Karpas-422 (cell line): Measurements from ENCODE around the gene FMNL1. TPM values are rescaled to one million over a fixed set of nuclear protein-coding genes. Genes with fewer than 3 reads are reported as not detected.
"Not testable (repeated sequence)": the region's sequence is repeated elsewhere in the genome, so short reads cannot be mapped to it uniquely, and the experiment has no call there.

Experiments
- DNase-seq: peaks from one replicate; pipeline ENCODE4 v3.0.0-alpha.2; 2015
- H2AFZ ChIP-seq: fragments of 200-600 bp; sonication (generic); 2 replicates; pipeline ENCODE4 v1.6.1; 2014; ENCODE audit warnings: antibody characterized with exemption, low read length, mixed read lengths
- H3K27ac ChIP-seq: fragments of 200-600 bp; sonication (generic); 2 replicates; pipeline ENCODE4 v1.5.1; 2014; ENCODE audit warnings: mild to moderate bottlenecking, low read length, moderate library complexity
- H3K27me3 ChIP-seq: fragments of 200-600 bp; sonication (generic); 2 replicates; pipeline ENCODE4 v1.6.1; 2014; ENCODE audit warnings: low read length, mixed read lengths
- H3K36me3 ChIP-seq: fragments of 200-600 bp; sonication (generic); 2 replicates; pipeline ENCODE4 v1.6.1; 2014; ENCODE audit warnings: low read length, mixed read lengths; ENCODE audit not compliant: insufficient read depth
- H3K4me1 ChIP-seq: fragments of 200-600 bp; sonication (generic); 2 replicates; pipeline ENCODE4 v1.6.1; 2014; ENCODE audit warnings: mild to moderate bottlenecking, low read length, mixed read lengths
- H3K4me2 ChIP-seq: fragments of 200-600 bp; sonication (generic); 2 replicates; pipeline ENCODE4 v1.6.1; 2014; ENCODE audit warnings: low read length, low read depth, mild to moderate bottlenecking; ENCODE audit not compliant: poor library complexity, severe bottlenecking
- H3K4me3 ChIP-seq: fragments of 200-600 bp; sonication (generic); 2 replicates; pipeline ENCODE4 v1.5.1; 2014; ENCODE audit warnings: mild to moderate bottlenecking, antibody characterized with exemption, low read length, mixed read lengths
- H3K79me2 ChIP-seq: fragments of 200-600 bp; sonication (generic); 2 replicates; pipeline ENCODE4 v1.6.1; 2014; ENCODE audit warnings: mild to moderate bottlenecking, low read length, mixed read lengths
- H3K9ac ChIP-seq: fragments of 200-600 bp; sonication (generic); 2 replicates; pipeline ENCODE4 v1.6.0; 2014; ENCODE audit warnings: low read length
- H3K9me2 ChIP-seq: fragments of 200-600 bp; sonication (generic), shearing (Covaris generic); replicated peaks from 2 replicates; pipeline ENCODE4 v1.6.0; 2014; ENCODE audit warnings: mild to moderate bottlenecking, low read length, moderate library complexity; ENCODE audit not compliant: insufficient read depth
- H3K9me3 ChIP-seq: fragments of 300-700, 200-600 bp; sonication (generic); 2 replicates; pipeline ENCODE4 v1.6.1; 2014; ENCODE audit warnings: low read length, mixed read lengths
- H4K20me1 ChIP-seq: fragments of 200-600 bp; sonication (generic); 2 replicates; pipeline ENCODE4 v1.6.1; 2014; ENCODE audit warnings: mild to moderate bottlenecking, antibody characterized with exemption, low read length, low read depth; ENCODE audit not compliant: insufficient read depth
- total RNA-seq: library from RNA; depleted of rRNA; stranded (reverse); fragments of >200 nt; shearing (Covaris generic); gene quantifications from 2 replicates; pipeline ENCODE4 v1.2.3, GENCODE V29; 2014; ENCODE audit warnings: low replicate concordance

The FMNL1 gene
- total RNA-seq, 1 experiment from 2014 or later = not detected

GRCh38 chr17:45246861-45247428 lies 25.3 kb downstream of the FMNL1 start:
- no peaks in the 10 kb centered on the region for H3K36me3 ChIP-seq
- H3K27me3 ChIP-seq = no peaks in the 10 kb centered on the region
- DNase-seq = peak; percentile 71
- H3K4me2 ChIP-seq = peak overlapping the region; percentile 92
- H4K20me1 ChIP-seq = no peaks in the 10 kb centered on the region
- H3K4me3 ChIP-seq = peak overlapping the region; percentile 94
- H3K4me1 ChIP-seq = peaks cover 18% of the 10 kb centered on the region
- peak overlapping the region; percentile 72 for H3K27ac ChIP-seq
- H3K9ac ChIP-seq = peak overlapping the region; percentile 91
- no peaks in the 10 kb centered on the region for H3K9me2 ChIP-seq
- peak overlapping the region; percentile 88 for H2AFZ ChIP-seq
- H3K9me3 ChIP-seq = no peaks in the 10 kb centered on the region
- H3K79me2 ChIP-seq = peaks cover 8% of the 10 kb centered on the region

- H3K4me3 ChIP-seq = peak overlapping the region; percentile 94
- no peaks in the 10 kb centered on the region for H3K9me3 ChIP-seq
- peak overlapping the region; percentile 92 for H3K4me2 ChIP-seq
- H3K9me2 ChIP-seq = no peaks in the 10 kb centered on the region
- H3K27ac ChIP-seq = peak overlapping the region; percentile 72
- peaks cover 8% of the 10 kb centered on the region for H3K79me2 ChIP-seq
- DNase-seq = peak; percentile 99
- H2AFZ ChIP-seq = peak overlapping the region; percentile 88
- H4K20me1 ChIP-seq = no peaks in the 10 kb centered on the region
- no peaks in the 10 kb centered on the region for H3K27me3 ChIP-seq
- H3K36me3 ChIP-seq = no peaks in the 10 kb centered on the region
- H3K4me1 ChIP-seq = peaks cover 18% of the 10 kb centered on the region
- H3K9ac ChIP-seq = peak overlapping the region; percentile 91
Measured at GRCh38 chr17:45247429-45248131, 25.9 kb downstream of the FMNL1 start.

- Histone ChIP-seq H3K9ac (peak overlapping the region; percentile 91), H3K27me3 (no peaks in the 10 kb centered on the region), H3K27ac (peak overlapping the region; percentile 68), H3K36me3 (no peaks in the 10 kb centered on the region), H3K4me3 (peak overlapping the region; percentile 94), H4K20me1 (no peaks in the 10 kb centered on the region), H2AFZ (peak overlapping the region; percentile 64; the same call in 1 of the 2 replicates), H3K4me2 (peak overlapping the region; percentile 92), H3K9me3 (no peaks in the 10 kb centered on the region), H3K9me2 (no peaks in the 10 kb centered on the region), H3K4me1 (peaks cover 18% of the 10 kb centered on the region), H3K79me2 (peaks cover 8% of the 10 kb centered on the region)
- DNase-seq = peak; percentile 90
Measured at GRCh38 chr17:45248132-45248957, 26.7 kb downstream of the FMNL1 start.

- H3K27me3 ChIP-seq = no peaks in the 10 kb centered on the region
- H3K27ac ChIP-seq = no peak overlapping the region
- no peak overlapping the region for H2AFZ ChIP-seq
- peaks cover 8% of the 10 kb centered on the region for H3K79me2 ChIP-seq
- H3K9me2 ChIP-seq = no peaks in the 10 kb centered on the region
- H3K4me1 ChIP-seq = peaks cover 11% of the 10 kb centered on the region
- H3K4me3 ChIP-seq = no peak overlapping the region
- no peak for DNase-seq
- H3K9me3 ChIP-seq = no peaks in the 10 kb centered on the region
- no peak overlapping the region for H3K4me2 ChIP-seq
- H3K36me3 ChIP-seq = no peaks in the 10 kb centered on the region
- H4K20me1 ChIP-seq = no peaks in the 10 kb centered on the region
- H3K9ac ChIP-seq = no peak overlapping the region
Measured at GRCh38 chr17:45251931-45252330, 30.2 kb downstream of the FMNL1 start.

- H3K27me3 ChIP-seq, H3K9me3 ChIP-seq, H3K4me1 ChIP-seq, H4K20me1 ChIP-seq, H3K4me2 ChIP-seq, H3K79me2 ChIP-seq, DNase-seq, H3K9ac ChIP-seq, H3K36me3 ChIP-seq, H3K4me3 ChIP-seq, H2AFZ ChIP-seq, H3K9me2 ChIP-seq, H3K27ac ChIP-seq: not testable (repeated sequence)
Measured at GRCh38 chr17:45253237-45253636, 31.6 kb downstream of the FMNL1 start.

- no peaks in the 10 kb centered on the region for H3K9me3 ChIP-seq
- H3K79me2 ChIP-seq = peaks cover 3% of the 10 kb centered on the region
- H4K20me1 ChIP-seq = no peaks in the 10 kb centered on the region; the same call in 1 of the 2 replicates
- no peak overlapping the region for H3K4me2 ChIP-seq
- no peak overlapping the region for H3K27ac ChIP-seq
- H3K36me3 ChIP-seq = no peaks in the 10 kb centered on the region
- no peaks in the 10 kb centered on the region for H3K27me3 ChIP-seq
- no peak for DNase-seq
- peaks cover 3% of the 10 kb centered on the region for H3K4me1 ChIP-seq
- no peak overlapping the region for H3K9ac ChIP-seq
- H3K4me3 ChIP-seq = no peak overlapping the region
- H3K9me2 ChIP-seq = no peaks in the 10 kb centered on the region
- H2AFZ ChIP-seq = no peak overlapping the region
Measured at GRCh38 chr17:45253879-45254278, 32.2 kb downstream of the FMNL1 start.

- H3K27me3 ChIP-seq = no peaks in the 10 kb centered on the region
- no peak overlapping the region for H2AFZ ChIP-seq
- H3K27ac ChIP-seq = no peak overlapping the region
- no peaks in the 10 kb centered on the region; the same call in 1 of the 2 replicates for H4K20me1 ChIP-seq
- no peak overlapping the region for H3K9ac ChIP-seq
- no peak overlapping the region for H3K4me3 ChIP-seq
- H3K79me2 ChIP-seq = no peaks in the 10 kb centered on the region
- H3K4me1 ChIP-seq = no peaks in the 10 kb centered on the region
- no peaks in the 10 kb centered on the region for H3K36me3 ChIP-seq
- DNase-seq = no peak
- no peak overlapping the region for H3K4me2 ChIP-seq
- no peaks in the 10 kb centered on the region for H3K9me2 ChIP-seq
- H3K9me3 ChIP-seq = no peaks in the 10 kb centered on the region
Measured at GRCh38 chr17:45255358-45255757, 33.7 kb downstream of the FMNL1 start.
